Liver (tissue), 9 donors: ENCODE data around the gene BRMS1L. TPM values are rescaled to one million over a fixed set of nuclear protein-coding genes. Genes with fewer than 3 reads are reported as not detected.

Experiments
- DNase-seq: peaks from one replicate; pipeline ENCODE4 v3.0.0-alpha.2; 2017; ENCODE audit warnings: low spot score
- H3K27ac ChIP-seq, 2 donors: one replicate each; pipeline ENCODE4 v1.7.0; 2013; ENCODE audit warnings: inconsistent platforms in 2 of 2, low read length in 2 of 2, control low read depth in 1 of 2, low read depth in 1 of 2, mild to moderate bottlenecking in 1 of 2
- H3K27me3 ChIP-seq, 4 donors: one replicate each; pipeline versions ENCODE4 v1.6.1 to v1.7.0; 2013; ENCODE audit warnings: low read length in 3 of 4, inconsistent platforms in 1 of 4, mild to moderate bottlenecking in 1 of 4, moderate library complexity in 1 of 4; ENCODE audit not compliant: control insufficient read depth in 4 of 4, insufficient read depth in 4 of 4
- H3K36me3 ChIP-seq, 4 donors: one replicate each; pipeline versions ENCODE4 v1.6.1 to v1.7.0; 2013; ENCODE audit warnings: low read length in 3 of 4, mild to moderate bottlenecking in 3 of 4, low read depth in 1 of 4, moderate library complexity in 1 of 4; ENCODE audit not compliant: control insufficient read depth in 4 of 4, insufficient read depth in 3 of 4
- H3K4me1 ChIP-seq, 4 donors: one replicate each; pipeline versions ENCODE4 v1.6.1 to v1.7.0; 2013; ENCODE audit warnings: low read length in 3 of 4, mild to moderate bottlenecking in 3 of 4, moderate library complexity in 1 of 4; ENCODE audit not compliant: control insufficient read depth in 4 of 4, insufficient read depth in 4 of 4
- H3K4me3 ChIP-seq, 3 donors: one replicate each; pipeline versions ENCODE4 v1.6.1 to v1.7.0; 2013; ENCODE audit warnings: low read length in 3 of 3, control low read depth in 1 of 3, low read depth in 1 of 3, mild to moderate bottlenecking in 1 of 3
- H3K9ac ChIP-seq, 2 donors: one replicate each; pipeline ENCODE4 v1.7.0; 2013; ENCODE audit warnings: low read length in 2 of 2, mild to moderate bottlenecking in 2 of 2, moderate library complexity in 2 of 2, control low read depth in 1 of 2, low read depth in 1 of 2
- H3K9me3 ChIP-seq, 4 donors: one replicate each; pipeline versions ENCODE4 v1.6.1 to v1.7.0; 2013; ENCODE audit warnings: low read length in 3 of 4; ENCODE audit not compliant: control insufficient read depth in 4 of 4
- ATF3 ChIP-seq: IDR thresholded peaks from 2 replicates; pipeline ENCODE4 v1.6.1; 2016; ENCODE audit warnings: antibody characterized with exemption
- CTCF ChIP-seq: fragments of 150-350 bp; IDR thresholded peaks from 2 replicates; pipeline ENCODE4 v1.5.1; 2017; ENCODE audit warnings: improper control_type of control experiment, low read depth, low read length; ENCODE audit not compliant: missing input control
- EGR1 ChIP-seq, 2 donors: IDR thresholded peaks; 2 replicates each; pipeline ENCODE4 v1.6.1; 2016 to 2018; ENCODE audit warnings: antibody characterized with exemption in 2 of 2, low read depth in 2 of 2
- FOXA1 ChIP-seq: IDR thresholded peaks from 2 replicates; pipeline ENCODE4 v1.6.1; 2016; ENCODE audit warnings: antibody characterized with exemption
- FOXA2 ChIP-seq: IDR thresholded peaks from 2 replicates; pipeline ENCODE4 v1.6.1; 2016; ENCODE audit warnings: antibody characterized with exemption
- GABPA ChIP-seq, 2 donors: IDR thresholded peaks in 1 of 2; conservative IDR thresholded peaks in 1 of 2; 2 replicates each; pipeline ENCODE4 v1.6.1; 2016; ENCODE audit warnings: antibody characterized with exemption in 2 of 2, mild to moderate bottlenecking in 1 of 2, moderate library complexity in 1 of 2
- HNF4A ChIP-seq, 2 donors: conservative IDR thresholded peaks; 2 replicates each; pipeline ENCODE4 v1.6.1; 2016; ENCODE audit warnings: antibody characterized with exemption in 2 of 2, mild to moderate bottlenecking in 2 of 2
- HNF4G ChIP-seq: IDR thresholded peaks from 2 replicates; pipeline ENCODE4 v1.6.1; 2016; ENCODE audit warnings: antibody characterized with exemption
- JUND ChIP-seq, 2 donors: IDR thresholded peaks; 2 replicates each; pipeline ENCODE4 v1.6.1; 2016; ENCODE audit warnings: antibody characterized with exemption in 2 of 2
- RAD21 ChIP-seq, 2 donors: IDR thresholded peaks; 2 replicates each; pipeline ENCODE4 v1.6.1; 2016; ENCODE audit warnings: antibody characterized with exemption in 2 of 2, mild to moderate bottlenecking in 2 of 2
- REST ChIP-seq: IDR thresholded peaks from 2 replicates; pipeline ENCODE4 v1.6.1; 2016; ENCODE audit warnings: antibody characterized with exemption, mild to moderate bottlenecking
- RXRA ChIP-seq, 2 donors: IDR thresholded peaks; 2 replicates each; pipeline ENCODE4 v1.6.1; 2017 to 2018; ENCODE audit warnings: antibody characterized with exemption in 2 of 2, mild to moderate bottlenecking in 1 of 2
- SP1 ChIP-seq: IDR thresholded peaks from 2 replicates; pipeline ENCODE4 v1.6.1; 2018; ENCODE audit warnings: antibody characterized with exemption, mild to moderate bottlenecking
- TAF1 ChIP-seq: conservative IDR thresholded peaks from 2 replicates; pipeline ENCODE4 v1.6.1; 2016; ENCODE audit warnings: antibody characterized with exemption, mild to moderate bottlenecking
- YY1 ChIP-seq: IDR thresholded peaks from 2 replicates; pipeline ENCODE4 v1.6.1; 2016; ENCODE audit warnings: antibody characterized with exemption, mild to moderate bottlenecking
- whole genome bisulfite sequencing: extraction: QIAGEN DNeasy Blood & Tissue Kit; methylation state at CpG from one replicate; pipeline ENCODE4 v1.1.7; 2013; 5-methylcytosine and 5-hydroxymethylcytosine counted together
- polyA plus RNA-seq, 2 donors: library from polyadenylated mRNA; stranded (reverse) in 1 of 2; unstranded in 1 of 2; fragments of 200-250 nt in 1 of 2; fragments of >200 nt in 1 of 2; fragmentation: Nextera tagmentation in 1 of 2; extraction: Ambion mirVana in 1 of 2; gene quantifications; one replicate each; pipeline versions ENCODE4 v1.2.1 to v1.2.3, GENCODE V29; 2013 to 2015
- total RNA-seq, 2 donors: library from RNA; depleted of rRNA; stranded (reverse); fragments of >200 nt; gene quantifications; one replicate each; pipeline ENCODE4 v1.2.3, GENCODE V29; 2014
- TF ChIP-seq, protein P1 (sequence below): IDR thresholded peaks from 2 replicates; pipeline ENCODE4 v1.6.1; 2016; ENCODE audit warnings: antibody characterized with exemption
- TF ChIP-seq, protein P2 (sequence below): IDR thresholded peaks from 2 replicates; pipeline ENCODE4 v1.6.1; 2016; ENCODE audit warnings: antibody characterized with exemption
- donor health status: healthy.
- donor health status: healthy.
- donor health status: healthy.
- donor health status: healthy.
- donor health status: healthy.

BRMS1L gene
- total RNA-seq (1 to 10 TPM; 2.7 to 3.5 TPM), polyA plus RNA-seq (1 to 10 TPM; 3.2 to 3.7 TPM)

GRCh38 chr14:35826218-35826951 lies at the start of gene BRMS1L:
BRMS1L (plus strand) TSS chr14:35826338; CDS start chr14:35826517, 179 bp downstream.
- Histone ChIP-seq H3K4me1 (peaks cover 0 to 11% (median 7%) of the 10 kb centered on the region in 4 donors), H3K9ac (peak within 1 kb of the TSS; percentile 70 to 84), H3K9me3 (no peaks in the 10 kb centered on the region), H3K27me3 (no peaks in the 10 kb centered on the region), H3K27ac (peak within 1 kb of the TSS; percentile 95 to 97), H3K4me3 (peak within 1 kb of the TSS; percentile 82 to 93 (median 89)), H3K36me3 (no peaks in the 10 kb centered on the region)
- TF ChIP-seq, protein P1, sequence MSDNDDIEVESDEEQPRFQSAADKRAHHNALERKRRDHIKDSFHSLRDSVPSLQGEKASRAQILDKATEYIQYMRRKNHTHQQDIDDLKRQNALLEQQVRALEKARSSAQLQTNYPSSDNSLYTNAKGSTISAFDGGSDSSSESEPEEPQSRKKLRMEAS, result no peak
- peak; percentile 42 for TF ChIP-seq TAF1
- TF ChIP-seq EGR1 (IDR thresholded peaks at IDR 0.05; ENCODE audit: low read depth in 2 of 2), result no peak
- peak; percentile 81 for TF ChIP-seq YY1
- peak; percentile 76 for TF ChIP-seq SP1
- peak in 1 of 2 donors; percentile 42 for TF ChIP-seq RAD21 (IDR thresholded peaks at IDR 0.05)
- TF ChIP-seq REST, result peak; percentile 69
- TF ChIP-seq, protein P2, sequence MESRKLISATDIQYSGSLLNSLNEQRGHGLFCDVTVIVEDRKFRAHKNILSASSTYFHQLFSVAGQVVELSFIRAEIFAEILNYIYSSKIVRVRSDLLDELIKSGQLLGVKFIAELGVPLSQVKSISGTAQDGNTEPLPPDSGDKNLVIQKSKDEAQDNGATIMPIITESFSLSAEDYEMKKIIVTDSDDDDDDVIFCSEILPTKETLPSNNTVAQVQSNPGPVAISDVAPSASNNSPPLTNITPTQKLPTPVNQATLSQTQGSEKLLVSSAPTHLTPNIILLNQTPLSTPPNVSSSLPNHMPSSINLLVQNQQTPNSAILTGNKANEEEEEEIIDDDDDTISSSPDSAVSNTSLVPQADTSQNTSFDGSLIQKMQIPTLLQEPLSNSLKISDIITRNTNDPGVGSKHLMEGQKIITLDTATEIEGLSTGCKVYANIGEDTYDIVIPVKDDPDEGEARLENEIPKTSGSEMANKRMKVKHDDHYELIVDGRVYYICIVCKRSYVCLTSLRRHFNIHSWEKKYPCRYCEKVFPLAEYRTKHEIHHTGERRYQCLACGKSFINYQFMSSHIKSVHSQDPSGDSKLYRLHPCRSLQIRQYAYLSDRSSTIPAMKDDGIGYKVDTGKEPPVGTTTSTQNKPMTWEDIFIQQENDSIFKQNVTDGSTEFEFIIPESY, result no peak
- peak; percentile 96 for DNase-seq
- WGBS, result under 1% methylated on average over 70 of the region's 70 CpGs

GRCh38 chr14:35776823-35777222 lies 49.3 kb upstream of the BRMS1L start:
- TF ChIP-seq FOXA1 (no peak), SP1 (no peak), RAD21 (IDR thresholded peaks at IDR 0.05) (no peak), TAF1 (no peak), ATF3 (no peak), HNF4A (conservative IDR thresholded peaks at IDR 0.05) (no peak), CTCF (no peak), HNF4G (no peak), RXRA (IDR thresholded peaks at IDR 0.05) (no peak), FOXA2 (no peak), GABPA (IDR thresholded peaks at IDR 0.05 in 1 of 2, conservative IDR thresholded peaks at IDR 0.05 in 1 of 2) (no peak), REST (no peak), JUND (IDR thresholded peaks at IDR 0.05) (no peak), YY1 (no peak)
- TF ChIP-seq, protein P2, result no peak
- Histone ChIP-seq H3K27me3 (no peaks in the 10 kb centered on the region), H3K36me3 (peaks cover 0 to 3% (median 1%) of the 10 kb centered on the region in 4 donors), H3K9me3 (no peaks in the 10 kb centered on the region), H3K27ac (no peak overlapping the region), H3K4me1 (no peaks in the 10 kb centered on the region), H3K9ac (no peak overlapping the region), H3K4me3 (no peak overlapping the region)
- WGBS, result 94% methylated on average over 4 of the region's 4 CpGs
- no peak for DNase-seq
